Smooth muscle cell (in vitro differentiated cells): ENCODE measurements around the gene CPA1. TPM values are rescaled to one million over a fixed set of nuclear protein-coding genes. Genes with fewer than 3 reads are reported as not detected.

Experiments
- DNase-seq: peaks from one replicate; lab custom pipeline; 2025; ENCODE audit not compliant: unreplicated experiment; lab: John Stamatoyannopoulos, UW
- H2AFZ ChIP-seq: fragments of 200-600 bp; sonication (generic); 2 replicates; pipeline ENCODE4 v1.6.0; 2016; ENCODE audit warnings: antibody characterized with exemption, low read depth, mild to moderate bottlenecking
- H3F3A ChIP-seq: fragments of 200-600 bp; sonication (generic); 2 replicates; pipeline ENCODE4 v1.6.0; 2017; ENCODE audit warnings: antibody characterized with exemption, low read depth
- H3K27ac ChIP-seq: fragments of 200-600 bp; sonication (generic); 2 replicates; pipeline ENCODE4 v1.5.1; 2016; ENCODE audit warnings: low read depth, mild to moderate bottlenecking
- H3K27me3 ChIP-seq: fragments of 200-600 bp; sonication (generic); 2 replicates; pipeline ENCODE4 v1.6.1; 2016; ENCODE audit warnings: low read depth, mild to moderate bottlenecking
- H3K36me3 ChIP-seq: fragments of 200-600 bp; sonication (generic); 2 replicates; pipeline ENCODE4 v1.5.1; 2016; ENCODE audit warnings: low read depth
- H3K4me1 ChIP-seq: fragments of 200-600 bp; sonication (generic); 2 replicates; pipeline ENCODE4 v1.5.1; 2016; ENCODE audit warnings: low read depth
- H3K4me2 ChIP-seq: fragments of 200-600 bp; sonication (generic); 2 replicates; pipeline ENCODE4 v1.6.0; 2016; ENCODE audit warnings: mild to moderate bottlenecking
- H3K4me3 ChIP-seq: fragments of 200-600 bp; sonication (generic); 2 replicates; pipeline ENCODE4 v1.5.1; 2016; ENCODE audit warnings: mild to moderate bottlenecking
- H3K79me2 ChIP-seq: fragments of 200-600 bp; sonication (generic); 2 replicates; pipeline ENCODE4 v1.6.0; 2016; ENCODE audit warnings: low read depth, mild to moderate bottlenecking
- H3K9ac ChIP-seq: fragments of 200-600 bp; sonication (generic); 2 replicates; pipeline ENCODE4 v1.6.0; 2016; ENCODE audit warnings: low read depth
- H3K9me3 ChIP-seq: fragments of 200-600 bp; sonication (generic); replicated peaks from 2 replicates; pipeline ENCODE4 v1.5.1; 2016; ENCODE audit warnings: low read depth
- H4K20me1 ChIP-seq: fragments of 200-600 bp; sonication (generic); 2 replicates; pipeline ENCODE4 v1.6.0; 2016; ENCODE audit warnings: low read depth
- WGBS: methylation state at CpG from one replicate; pipeline ENCODE4 v1.1.7; 2016; ENCODE audit warnings: low lambda C conversion rate; 5-methylcytosine and 5-hydroxymethylcytosine counted together
- polyA plus RNA-seq: library from polyadenylated mRNA; unstranded; fragments of >200 nt; fragmentation: Nextera tagmentation; extraction: Ambion mirVana; gene quantifications from 2 replicates; pipeline ENCODE4 v1.2.1, GENCODE V29; 2016
- total RNA-seq: library from RNA; depleted of rRNA; stranded (reverse); fragments of >200 nt; gene quantifications from 2 replicates; pipeline ENCODE4 v1.2.3, GENCODE V29; 2014
- TF ChIP-seq, protein P1 (sequence below): fragments of 200-600 bp; sonication (generic); IDR thresholded peaks from 2 replicates; pipeline ENCODE4 v1.5.1; 2017; ENCODE audit warnings: borderline replicate concordance, mild to moderate bottlenecking, antibody characterized with exemption; ENCODE audit not compliant: insufficient read depth, poor library complexity, severe bottlenecking

Gene CPA1
- total RNA-seq = 0.90 TPM in 2 replicates
- polyA plus RNA-seq = 1.7 and 3.8 TPM in 2 replicates

DNA sequence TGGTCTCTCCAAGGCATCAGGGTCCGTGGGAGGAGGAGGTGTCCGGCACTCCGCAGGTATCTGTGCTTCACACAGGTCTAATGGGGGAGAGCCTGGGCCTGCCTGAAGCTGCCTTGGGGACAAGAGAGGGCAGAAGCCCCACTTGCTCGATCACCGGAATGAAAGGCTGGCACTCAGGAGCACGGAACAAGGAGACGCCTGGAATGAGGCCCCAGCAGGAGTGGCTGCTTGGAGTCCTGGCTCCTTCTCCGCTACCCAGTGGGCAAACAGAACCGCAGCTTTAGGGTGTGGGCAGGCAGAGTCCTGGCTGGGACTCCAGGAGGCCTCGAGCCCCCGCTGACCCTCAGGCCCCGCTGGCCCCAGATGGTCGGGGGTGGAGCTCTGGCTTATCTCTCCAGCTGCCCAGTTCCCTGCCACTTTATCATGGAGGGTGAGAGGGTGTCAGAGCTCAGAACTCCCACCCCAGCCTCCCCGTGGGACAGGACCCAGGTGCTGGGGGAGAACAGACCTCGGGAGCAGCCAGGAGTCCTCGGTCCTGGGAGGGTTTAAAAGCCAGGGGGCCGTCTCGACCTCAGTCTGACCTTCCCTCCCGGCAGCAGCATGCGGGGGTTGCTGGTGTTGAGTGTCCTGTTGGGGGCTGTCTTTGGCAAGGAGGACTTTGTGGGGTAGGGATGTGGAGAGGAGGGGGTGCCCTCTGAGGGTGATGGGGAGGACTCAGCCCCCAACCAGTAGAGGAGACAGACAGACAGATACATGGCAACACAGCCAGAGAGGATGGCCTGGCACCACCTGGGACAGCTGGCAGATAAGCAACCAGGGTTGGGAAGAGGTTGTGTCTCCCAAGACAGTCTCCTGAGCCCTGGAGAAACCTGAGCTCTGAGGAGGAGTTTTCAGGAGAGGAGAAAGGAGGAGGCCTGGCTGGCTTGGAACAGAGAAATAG, at the start of gene CPA1:
CPA1 (plus strand) TSS at position 574 of the 940 bp plus-strand sequence; CDS start at position 601, 27 bp downstream.
- H3K4me2 ChIP-seq = peak within 1 kb of the TSS; percentile 48
- no peaks in the 10 kb centered on the region for H4K20me1 ChIP-seq
- no peak for DNase-seq
- H3K27ac ChIP-seq = peak within 1 kb of the TSS; percentile 42
- no peaks in the 10 kb centered on the region for H3K79me2 ChIP-seq
- TF ChIP-seq, protein P1, sequence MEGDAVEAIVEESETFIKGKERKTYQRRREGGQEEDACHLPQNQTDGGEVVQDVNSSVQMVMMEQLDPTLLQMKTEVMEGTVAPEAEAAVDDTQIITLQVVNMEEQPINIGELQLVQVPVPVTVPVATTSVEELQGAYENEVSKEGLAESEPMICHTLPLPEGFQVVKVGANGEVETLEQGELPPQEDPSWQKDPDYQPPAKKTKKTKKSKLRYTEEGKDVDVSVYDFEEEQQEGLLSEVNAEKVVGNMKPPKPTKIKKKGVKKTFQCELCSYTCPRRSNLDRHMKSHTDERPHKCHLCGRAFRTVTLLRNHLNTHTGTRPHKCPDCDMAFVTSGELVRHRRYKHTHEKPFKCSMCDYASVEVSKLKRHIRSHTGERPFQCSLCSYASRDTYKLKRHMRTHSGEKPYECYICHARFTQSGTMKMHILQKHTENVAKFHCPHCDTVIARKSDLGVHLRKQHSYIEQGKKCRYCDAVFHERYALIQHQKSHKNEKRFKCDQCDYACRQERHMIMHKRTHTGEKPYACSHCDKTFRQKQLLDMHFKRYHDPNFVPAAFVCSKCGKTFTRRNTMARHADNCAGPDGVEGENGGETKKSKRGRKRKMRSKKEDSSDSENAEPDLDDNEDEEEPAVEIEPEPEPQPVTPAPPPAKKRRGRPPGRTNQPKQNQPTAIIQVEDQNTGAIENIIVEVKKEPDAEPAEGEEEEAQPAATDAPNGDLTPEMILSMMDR = no peak
- no peak within 1 kb of the TSS for H3K4me3 ChIP-seq
- peak within 1 kb of the TSS; percentile 43 for H2AFZ ChIP-seq
- H3F3A ChIP-seq = no peaks in the 10 kb centered on the region
- WGBS = 42% methylated on average over 19 of the region's 20 CpGs
- no peaks in the 10 kb centered on the region for H3K36me3 ChIP-seq
- no peaks in the 10 kb centered on the region for H3K27me3 ChIP-seq
- H3K9me3 ChIP-seq = no peaks in the 10 kb centered on the region
- H3K4me1 ChIP-seq = peaks cover 12% of the 10 kb centered on the region
- no peak within 1 kb of the TSS for H3K9ac ChIP-seq

DNA sequence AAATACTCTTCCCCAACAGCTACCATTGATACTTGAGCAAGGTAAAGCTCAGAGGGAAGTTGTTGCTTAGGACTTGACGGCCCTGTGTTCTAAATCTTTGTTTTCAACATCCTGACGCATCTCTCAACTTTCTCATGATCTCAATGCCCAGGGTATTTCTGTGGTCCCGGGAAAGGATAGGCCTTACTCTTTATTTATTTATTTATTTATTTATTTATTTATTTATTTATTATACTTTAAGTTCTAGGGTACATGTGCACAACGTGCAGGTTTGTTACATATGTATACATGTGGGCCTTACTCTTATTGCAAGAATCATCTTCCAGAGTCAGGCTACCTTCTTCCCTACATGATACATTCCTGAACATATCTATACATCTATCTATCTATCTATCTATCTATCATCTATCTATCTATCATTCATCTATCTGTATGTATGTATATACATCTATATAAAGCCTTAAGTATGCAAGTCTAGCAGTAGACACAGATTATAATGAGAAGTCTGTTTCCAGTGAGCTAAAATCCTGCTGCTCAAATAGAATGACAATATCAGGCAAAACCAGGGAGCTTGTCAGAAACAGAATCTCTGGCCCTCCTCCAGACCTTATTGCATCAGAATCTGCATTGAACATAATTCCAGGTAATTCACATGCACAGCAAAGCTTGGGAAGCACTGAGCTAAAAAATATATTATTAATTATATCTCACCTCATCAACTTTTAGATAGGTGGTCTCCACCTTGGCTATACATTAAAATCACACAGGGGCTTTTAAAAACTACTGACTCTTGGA, 47.8 kb upstream of the CPA1 start:
- no peak overlapping the region for H3K27ac ChIP-seq
- WGBS = 94% methylated on average over 4 of the region's 4 CpGs
- no peaks in the 10 kb centered on the region for H3K36me3 ChIP-seq

DNA sequence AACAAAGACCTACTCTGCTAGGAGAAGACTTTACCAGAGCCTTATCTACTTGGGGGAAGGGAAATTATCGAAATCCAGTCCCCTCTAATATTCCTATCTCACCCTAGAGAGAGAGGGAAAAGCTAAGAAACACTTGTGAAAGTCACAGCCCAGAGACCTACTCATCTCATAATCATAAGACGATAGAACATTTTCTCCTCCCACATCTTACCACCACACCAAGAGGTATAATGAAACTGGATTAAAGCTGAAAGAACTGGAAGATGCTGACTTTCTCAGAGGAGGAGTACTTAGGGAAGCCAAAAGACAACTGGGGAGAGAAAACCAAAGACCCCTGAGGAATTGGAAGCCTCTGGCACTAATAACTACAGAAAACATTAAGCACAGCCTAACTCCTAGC, 46.5 kb upstream of the CPA1 start:
- Histone ChIP-seq H3K9ac (no peak overlapping the region), H3K27ac (no peak overlapping the region), H3K4me2 (no peak overlapping the region), H2AFZ (peak overlapping the region; percentile 40), H3K9me3 (no peaks in the 10 kb centered on the region), H3K36me3 (no peaks in the 10 kb centered on the region), H3F3A (no peaks in the 10 kb centered on the region), H3K27me3 (no peaks in the 10 kb centered on the region), H3K4me1 (no peaks in the 10 kb centered on the region), H3K79me2 (no peaks in the 10 kb centered on the region), H3K4me3 (no peak overlapping the region), H4K20me1 (no peaks in the 10 kb centered on the region)
- WGBS = 77% methylated on average over 2 of the region's 2 CpGs
- DNase-seq = no peak
- TF ChIP-seq, protein P1 = no peak

More for the DNA sequence above, 47.8 kb upstream of the CPA1 start:
- TF ChIP-seq, protein P1 = no peak
- DNase-seq = no peak
- H3F3A ChIP-seq = no peaks in the 10 kb centered on the region
- no peaks in the 10 kb centered on the region for H3K79me2 ChIP-seq
- no peak overlapping the region for H3K4me3 ChIP-seq
- H3K4me1 ChIP-seq = no peaks in the 10 kb centered on the region
- no peak overlapping the region for H2AFZ ChIP-seq
- no peak overlapping the region for H3K4me2 ChIP-seq
- no peak overlapping the region for H3K9ac ChIP-seq
- H3K9me3 ChIP-seq = no peaks in the 10 kb centered on the region
- no peaks in the 10 kb centered on the region for H4K20me1 ChIP-seq
- no peaks in the 10 kb centered on the region for H3K27me3 ChIP-seq
